Lung (tissue), 12 donors: ENCODE data around the gene G2E3. TPM values are rescaled to one million over a fixed set of nuclear protein-coding genes. Genes with fewer than 3 reads are reported as not detected.
A peak's percentile ranks its signal among the peaks of the same experiment; 100 is the strongest.

Experiments
- ATAC-seq: fragments of 200-7000 bp; cut with Tn5 transposase; one replicate; pipeline ENCODE4 v1.9.1; 2020; ENCODE audit warnings: moderate number of reproducible peaks; ENCODE audit not compliant: insufficient read depth, low FRiP score
- DNase-seq, 3 donors: peaks; one replicate each; pipeline ENCODE4 v3.0.0-alpha.2; 2013 to 2017
- H3K27ac ChIP-seq, 2 donors: one replicate each; pipeline ENCODE4 v1.5.1; 2013; ENCODE audit warnings: mild to moderate bottlenecking in 2 of 2, moderate library complexity in 2 of 2, control low read depth in 1 of 2, inconsistent platforms in 1 of 2, low read depth in 1 of 2, low read length in 1 of 2
- H3K27me3 ChIP-seq, 3 donors: one replicate each; pipeline ENCODE4 v1.5.1; 2013; ENCODE audit warnings: low read length in 2 of 3; ENCODE audit not compliant: control insufficient read depth in 3 of 3, insufficient read depth in 3 of 3
- H3K36me3 ChIP-seq, 4 donors: one replicate each; pipeline ENCODE4 v1.5.1; 2013; ENCODE audit warnings: low read length in 4 of 4, mild to moderate bottlenecking in 1 of 4, moderate library complexity in 1 of 4; ENCODE audit not compliant: control insufficient read depth in 4 of 4, insufficient read depth in 4 of 4
- H3K4me1 ChIP-seq, 5 donors: one replicate each; pipeline ENCODE4 v1.5.1; 2013; ENCODE audit warnings: low read length in 5 of 5, mild to moderate bottlenecking in 2 of 5, moderate library complexity in 1 of 5; ENCODE audit not compliant: control insufficient read depth in 5 of 5, insufficient read depth in 5 of 5
- H3K4me3 ChIP-seq: one replicate; pipeline ENCODE4 v1.5.1; 2013; ENCODE audit warnings: mild to moderate bottlenecking, control low read depth, moderate library complexity
- H3K9ac ChIP-seq, 2 donors: one replicate each; pipeline ENCODE4 v1.5.1; 2013; ENCODE audit warnings: low read length in 2 of 2, control low read depth in 1 of 2; ENCODE audit not compliant: insufficient read depth in 1 of 2
- H3K9me3 ChIP-seq, 4 donors: one replicate each; pipeline ENCODE4 v1.5.1; 2013; ENCODE audit warnings: low read length in 3 of 4, mild to moderate bottlenecking in 1 of 4, moderate library complexity in 1 of 4; ENCODE audit not compliant: control insufficient read depth in 4 of 4, insufficient read depth in 3 of 4
- CTCF ChIP-seq: IDR thresholded peaks from 2 replicates; pipeline ENCODE4 v1.5.1; 2012; ENCODE audit warnings: mild to moderate bottlenecking; ENCODE audit errors: control extremely low read depth, extremely low read depth
- WGBS, 2 donors: extraction: QIAGEN DNeasy Blood & Tissue Kit; methylation state at CpG; one replicate each; pipeline ENCODE4 v1.1.7; 2013; 5-methylcytosine and 5-hydroxymethylcytosine counted together
- polyA plus RNA-seq, 2 donors: library from polyadenylated mRNA; stranded (reverse); fragments of 200-250 nt; gene quantifications; one replicate each; pipeline ENCODE4 v1.2.1, GENCODE V29; 2013
- total RNA-seq, 2 donors: library from RNA; depleted of rRNA in 1 of 2; stranded (reverse); fragments of >200 nt in 1 of 2; gene quantifications; one replicate each; pipeline ENCODE4 v1.2.1, GENCODE V29; 2014 to 2021
- donor health status: control.
- donor health status: control.
- donor health status: Bipolar disorder and iron deficiency.
- donor health status: healthy.
- donor health status: DM: yes; HTN: yes; CAD: no.

The G2E3 gene
- total and polyA plus RNA-seq, 4 donors: 3.8 to 24.5 (median 8.5) TPM

GRCh38 chr14:30528778-30529642, 29.9 kb upstream of the G2E3 start:
- no peak for ATAC-seq
- H3K36me3 ChIP-seq: no peaks in the 10 kb centered on the region
- no peak for DNase-seq
- no peaks in the 10 kb centered on the region for H3K9me3 ChIP-seq
- H3K27me3 ChIP-seq: no peaks in the 10 kb centered on the region
- TF ChIP-seq CTCF: no peak
- 91 to 95% methylated on average over 12 of the region's 12 CpGs for WGBS, 2 donors
- no peak overlapping the region for H3K4me3 ChIP-seq
- no peak overlapping the region for H3K9ac ChIP-seq
- H3K4me1 ChIP-seq: no peaks in the 10 kb centered on the region
- no peak overlapping the region for H3K27ac ChIP-seq

GRCh38 chr14:30532264-30532663, 26.7 kb upstream of the G2E3 start:
- 85% methylated on average over 5 of the region's 5 CpGs for WGBS, 2 donors
- H3K9ac ChIP-seq: no peak overlapping the region
- ATAC-seq (no peak), DNase-seq (peak in 1 of 3 donors; percentile 5)
- H3K27me3 ChIP-seq: no peaks in the 10 kb centered on the region
- no peak for TF ChIP-seq CTCF
- H3K9me3 ChIP-seq: no peaks in the 10 kb centered on the region
- H3K4me1 ChIP-seq: no peaks in the 10 kb centered on the region
- no peaks in the 10 kb centered on the region for H3K36me3 ChIP-seq
- no peak overlapping the region for H3K27ac ChIP-seq
- H3K4me3 ChIP-seq: no peak overlapping the region

GRCh38 chr14:30533126-30533525, 25.8 kb upstream of the G2E3 start:
- H3K27me3 ChIP-seq: no peaks in the 10 kb centered on the region
- TF ChIP-seq CTCF: no peak
- no peaks in the 10 kb centered on the region for H3K4me1 ChIP-seq
- no peak overlapping the region for H3K4me3 ChIP-seq
- DNase-seq (no peak), ATAC-seq (no peak)
- no peaks in the 10 kb centered on the region for H3K36me3 ChIP-seq
- WGBS, 2 donors: 91 to 98% methylated on average over 1 of the region's 1 CpG
- H3K9ac ChIP-seq: no peak overlapping the region
- H3K9me3 ChIP-seq: no peaks in the 10 kb centered on the region
- H3K27ac ChIP-seq: no peak overlapping the region
